Left renal pelvis (tissue), 4 donors: ENCODE results near the gene SLC22A9. TPM values are rescaled to one million over a fixed set of nuclear protein-coding genes. Genes with fewer than 3 reads are reported as not detected.

ENCODE experiments used
- DNase-seq, 4 donors: peaks; one replicate each; pipeline ENCODE4 v3.0.0-alpha.2; 2013; ENCODE audit warnings: low read depth in 4 of 4, low spot score in 3 of 4
- polyA plus RNA-seq, 4 donors: library from polyadenylated mRNA; unstranded; fragments of 120-200 nt; gene quantifications; one replicate each; pipeline ENCODE4 v1.2.1, GENCODE V29; 2013; ENCODE audit not compliant: insufficient read length in 4 of 4

The SLC22A9 gene
- polyA plus RNA-seq, 4 donors = 0.11 to 0.59 TPM; not detected in 2

- DNase-seq = no peak
Measured at GRCh38 chr11:63443714-63444113, 74.1 kb downstream of the SLC22A9 start.

- DNase-seq = no peak
Measured at GRCh38 chr11:63444160-63444559, 74.6 kb downstream of the SLC22A9 start.

GRCh38 chr11:63445118-63445517, 75.5 kb downstream of the SLC22A9 start:
- no peak for DNase-seq

GRCh38 chr11:63445720-63446119, 76.1 kb downstream of the SLC22A9 start:
- no peak for DNase-seq

- no peak for DNase-seq
Measured at GRCh38 chr11:63448646-63449045, 79.1 kb downstream of the SLC22A9 start.

- no peak for DNase-seq
Measured at GRCh38 chr11:63459586-63459985, 90.0 kb downstream of the SLC22A9 start.

Other genes with a start within 250 kb of the SLC22A9 start
- under 1 TPM in 3 of 4 donors, not detected in 1; 0.23 to 0.55 (median 0.41) TPM for gene SLC22A24, start 225.6 kb upstream of the SLC22A9 start, polyA plus RNA-seq
- under 1 TPM in 2 of 4 donors, not detected in 2; 0.06 to 0.23 TPM for gene SLC22A25, start 126.2 kb upstream of the SLC22A9 start, polyA plus RNA-seq
- 10 to 100 TPM in 1 of 4 donors, 1 to 10 TPM in 1, under 1 TPM in 2; 0.50 to 10.9 (median 0.95) TPM for gene PLAAT5, start 121.4 kb downstream of the SLC22A9 start, polyA plus RNA-seq
- 1 to 10 TPM in 1 of 4 donors, under 1 TPM in 3; 0.09 to 6.8 (median 0.24) TPM for gene LGALS12, start 136.3 kb downstream of the SLC22A9 start, polyA plus RNA-seq
- 10 to 100 TPM; 10.2 to 19.9 (median 12.1) TPM for gene PLAAT4, start 167.0 kb downstream of the SLC22A9 start, polyA plus RNA-seq
- gene PLAAT2, start 193.6 kb downstream of the SLC22A9 start, polyA plus RNA-seq = under 1 TPM in 3 of 4 donors, not detected in 1; 0.30 to 0.73 (median 0.34) TPM
- gene PLAAT3, start 244.6 kb downstream of the SLC22A9 start, polyA plus RNA-seq = 10 to 100 TPM in 3 of 4 donors, 1 to 10 TPM in 1; 9.4 to 23.0 (median 13.2) TPM